Fibroblast of skin of right biceps (primary cell): ENCODE measurements around the gene CFAP97D1.

Experiments
- DNase-seq: peaks from one replicate; pipeline ENCODE4 v3.0.0-alpha.2; 2013

Gene CFAP97D1

DNA sequence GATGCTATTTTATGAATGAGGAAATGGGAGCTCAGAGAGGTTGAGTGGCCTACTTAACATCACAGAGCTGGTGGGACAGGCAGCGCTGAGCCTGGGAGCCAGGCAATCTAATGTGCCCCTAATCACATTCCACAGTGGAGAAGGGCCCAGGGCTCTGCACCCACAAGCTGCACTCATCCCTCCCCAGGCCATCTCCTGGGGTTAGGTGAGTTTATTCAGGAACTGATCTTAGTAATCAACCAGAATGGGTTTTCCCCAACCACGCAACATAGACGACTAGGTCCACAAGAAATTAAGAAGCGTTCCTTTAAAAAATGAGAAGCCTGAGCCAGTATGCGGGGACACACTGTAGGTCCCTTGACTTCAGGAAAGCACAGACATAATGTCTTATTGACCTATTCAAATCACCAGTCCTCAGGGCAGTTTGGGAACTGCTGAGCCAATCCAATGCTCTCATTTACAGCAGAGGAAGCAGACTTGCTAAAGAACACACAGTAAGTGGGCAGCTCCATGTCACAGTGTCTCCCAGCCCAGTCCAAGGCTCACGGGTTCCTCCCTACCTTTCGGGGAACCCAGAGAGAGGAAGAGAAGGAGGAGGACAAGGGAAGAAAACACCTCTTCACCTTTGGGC, 50.4 kb downstream of the CFAP97D1 start:
- DNase-seq, result no peak

DNA sequence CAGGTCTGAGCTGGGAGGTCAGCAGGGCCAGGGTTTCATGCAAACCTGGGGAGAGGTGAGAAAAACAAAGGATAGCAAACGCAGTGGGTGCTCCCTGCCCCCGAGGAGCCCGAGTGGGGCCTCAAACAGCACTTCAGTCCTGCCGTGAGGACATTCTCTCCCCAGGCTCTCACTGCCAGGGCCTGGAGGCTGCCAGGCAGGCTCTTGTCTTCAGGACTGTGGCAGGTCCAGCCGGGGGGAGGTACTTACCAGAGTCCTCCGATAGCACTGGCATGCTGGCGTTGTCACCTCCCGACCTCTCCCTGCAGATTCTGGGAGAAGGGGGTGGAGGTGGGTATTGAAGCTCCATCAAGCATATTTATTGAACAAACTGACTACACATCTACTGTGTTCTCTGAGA, 51.4 kb downstream of the CFAP97D1 start:
- DNase-seq, result no peak

DNA sequence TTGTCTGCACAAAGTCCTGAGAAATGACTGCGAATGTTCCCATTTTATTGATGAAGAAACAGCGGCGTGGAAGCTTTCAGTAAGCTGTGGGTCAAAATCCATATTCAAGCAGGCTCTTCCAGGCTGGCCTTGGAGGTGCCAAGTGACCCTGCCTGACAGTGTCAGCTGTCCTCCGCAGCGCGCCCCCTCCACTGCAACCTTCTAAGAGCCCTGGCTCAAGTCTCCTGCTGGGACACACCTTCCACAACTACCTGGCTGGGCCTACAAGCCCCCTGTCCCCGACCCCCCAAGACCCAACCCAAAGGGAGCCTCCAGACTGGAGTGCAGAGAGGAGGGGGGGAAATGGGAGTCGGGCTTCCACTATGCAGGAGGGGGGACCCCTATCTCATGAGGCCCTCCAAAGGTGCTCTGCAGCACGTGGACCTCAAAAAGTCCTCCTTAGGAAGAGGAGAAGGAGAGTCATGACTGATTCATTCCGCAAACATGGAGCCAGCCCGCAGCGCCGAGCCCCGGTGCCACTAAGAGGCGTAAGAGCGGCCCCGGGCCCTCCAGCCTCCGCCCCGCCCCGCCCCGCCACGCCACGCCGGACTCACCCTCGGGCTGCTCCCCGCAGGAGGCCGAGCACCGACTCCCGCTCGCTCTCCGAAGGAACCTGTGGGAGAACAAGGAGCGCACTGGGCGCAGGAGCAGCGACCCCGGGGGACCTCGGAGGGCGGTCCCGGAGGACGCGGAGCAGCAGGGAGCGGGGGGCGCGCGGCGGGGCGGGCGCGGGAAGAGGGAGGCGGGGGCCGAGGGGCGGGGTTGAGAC, 52.1 kb downstream of the CFAP97D1 start:
- peak; percentile 76 for DNase-seq

DNA sequence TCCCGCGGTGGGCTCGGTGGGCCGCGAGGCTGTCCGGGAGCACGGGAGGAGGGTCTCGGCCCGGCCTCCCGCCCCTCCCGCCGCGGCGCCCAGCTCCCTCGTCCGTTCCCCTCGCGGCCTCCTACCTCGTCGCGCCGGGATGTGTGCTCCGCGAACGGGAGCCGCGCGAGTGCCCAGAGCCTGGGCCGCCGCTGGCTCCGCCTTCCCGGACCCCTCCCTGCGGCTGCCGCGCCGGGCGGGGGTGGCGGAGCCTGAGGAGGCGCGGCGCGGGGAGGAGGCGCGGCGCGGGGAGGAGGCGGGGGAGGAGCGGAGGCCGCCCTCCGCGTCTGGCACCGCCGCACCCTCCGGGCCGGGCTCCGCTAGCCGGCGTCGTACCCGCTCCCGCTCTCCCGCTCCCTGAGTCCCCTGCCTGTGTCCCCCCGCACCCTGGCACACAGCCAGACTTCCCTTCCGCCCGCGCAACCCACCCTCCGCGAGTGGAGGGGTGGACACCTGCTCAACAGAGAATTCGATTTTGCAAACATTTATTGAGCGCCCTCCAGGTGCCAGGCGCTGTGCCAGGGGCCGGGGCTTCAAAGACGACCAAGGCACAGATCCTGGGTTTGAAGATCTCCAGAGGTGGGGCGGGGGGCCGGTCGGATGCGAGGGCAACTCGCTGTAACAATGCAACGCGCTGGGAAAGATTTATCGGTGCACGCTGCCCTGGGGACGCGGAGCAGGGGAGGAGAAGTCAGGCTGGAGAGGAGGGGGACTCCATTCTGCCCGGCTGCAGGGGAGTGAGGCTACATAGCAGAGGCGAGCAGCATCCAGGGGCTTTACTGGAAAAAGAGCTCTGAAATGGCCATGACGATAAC, 53.0 kb downstream of the CFAP97D1 start, which contains the start of gene MPP3:
TSS of gene MPP3 (minus strand) at position 171 of the 854 bp plus-strand sequence. CDS start 1,240 bp downstream, outside the sequence.
- DNase-seq, result peak; percentile 73

DNA sequence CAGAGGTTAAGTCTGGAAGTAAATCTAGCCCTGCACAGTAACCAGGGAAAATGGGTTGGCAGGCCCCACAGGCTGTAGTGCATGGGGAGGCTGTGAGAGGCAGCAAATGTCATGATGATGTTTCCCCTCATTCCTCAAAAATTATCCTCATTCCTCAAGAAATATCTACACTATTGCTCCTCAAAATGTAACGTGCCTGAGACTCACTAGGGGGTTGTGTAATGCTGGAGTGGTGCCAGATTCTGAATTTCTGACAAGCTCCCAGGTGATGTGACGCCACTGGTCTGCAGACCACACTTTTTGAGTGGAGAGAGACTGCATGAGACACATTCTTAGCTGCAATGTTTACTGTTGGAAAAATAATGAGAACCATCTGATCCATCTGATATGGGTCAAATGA, 53.9 kb downstream of the CFAP97D1 start:
- peak; percentile 82 for DNase-seq
